ENCODE data around the gene LSM4. TPM values are rescaled to one million over a fixed set of nuclear protein-coding genes. Genes with fewer than 3 reads are reported as not detected.

Gene LSM4
- total and polyA plus RNA-seq, 2 of the 13 experiments (the other 11 are each of a cell fraction or from before 2014, with no cell fraction given), result 65.8 to 166 TPM

- TF ChIP-seq ZKSCAN8 (CRISPR knock-in tag; IDR thresholded peaks at IDR 0.05; ENCODE audit: borderline replicate concordance) (no peak), ZIK1 (CRISPR knock-in tag; IDR thresholded peaks at IDR 0.05; ENCODE audit: borderline replicate concordance, low read depth) (no peak), FLYWCH1 (CRISPR knock-in tag; IDR thresholded peaks at IDR 0.05) (no peak), BRD4 (CRISPR knock-in tag; IDR thresholded peaks at IDR 0.05) (peak; percentile 78; the same call in 1 of the 2 replicates), ZNF784 (CRISPR knock-in tag; IDR thresholded peaks at IDR 0.05; ENCODE audit: borderline replicate concordance) (no peak), TBL1XR1 (IDR thresholded peaks at IDR 0.05; ENCODE audit: borderline replicate concordance, low read length, partially characterized antibody) (no peak), ZNF510 (CRISPR knock-in tag; IDR thresholded peaks at IDR 0.05; ENCODE audit: low read depth) (no peak), SIN3B (IDR thresholded peaks at IDR 0.05; ENCODE audit: low read length) (no peak), HMG20B (CRISPR knock-in tag; conservative IDR thresholded peaks at IDR 0.05) (0 out of 2 replicates have a peak, but pooled peaks have one; percentile 8), ZNF7 (CRISPR knock-in tag; IDR thresholded peaks at IDR 0.05) (no peak), HHEX (CRISPR knock-in tag; IDR thresholded peaks at IDR 0.05) (no peak), ZBTB25 (CRISPR knock-in tag; IDR thresholded peaks at IDR 0.05) (no peak), SNAI1 (CRISPR knock-in tag; IDR thresholded peaks at IDR 0.05; ENCODE audit: borderline replicate concordance) (no peak), NFE2L1 (CRISPR knock-in tag; IDR thresholded peaks at IDR 0.05; ENCODE audit: borderline replicate concordance) (no peak), BHLHE40 (IDR thresholded peaks at IDR 0.05; ENCODE audit: low read length) (no peak), CEBPB (IDR thresholded peaks at IDR 0.05; ENCODE audit: borderline replicate concordance, low read depth, low read length) (no peak), ZNF589 (CRISPR knock-in tag; conservative IDR thresholded peaks at IDR 0.05) (no peak), ZNF160 (CRISPR knock-in tag; IDR thresholded peaks at IDR 0.05) (no peak), MYPOP (CRISPR knock-in tag; IDR thresholded peaks at IDR 0.05) (peak; percentile 89), ARID5B (CRISPR knock-in tag; IDR thresholded peaks at IDR 0.05) (peak; percentile 28; the same call in 1 of the 2 replicates)
These were observed 42.4 kb downstream of the LSM4 start (continued) for GRCh38 chr19:18280247-18281081.
